VCaP (cell line): ENCODE measurements around the gene SLC25A29.
A peak's percentile ranks its signal among the peaks of the same experiment; 100 is the strongest.

Experiments used
- H3K27ac ChIP-seq: fragments of 450-650 bp; 2 replicates; pipeline ENCODE4 v1.5.1; 2017
- TF ChIP-seq, protein P1 (sequence below): fragments of 450-650 bp; conservative IDR thresholded peaks from 2 replicates; pipeline ENCODE4 v1.5.1; 2017; ENCODE audit warnings: mild to moderate bottlenecking, moderate library complexity

Gene SLC25A29

DNA sequence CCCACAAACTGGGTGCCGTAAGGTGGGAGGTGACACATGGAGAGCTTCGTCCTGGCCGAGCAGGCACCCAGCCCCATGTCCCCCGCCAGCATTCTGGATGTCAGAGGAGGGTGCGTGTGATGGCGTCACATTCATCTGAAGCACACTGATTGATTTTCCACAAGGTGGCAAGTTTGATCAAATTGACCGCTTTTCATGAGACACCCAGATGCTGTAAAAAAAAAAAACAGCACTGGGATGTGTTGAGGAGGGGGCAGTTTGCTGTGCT lies 24.2 kb downstream of the SLC25A29 start:
- peak overlapping the region; percentile 93 for H3K27ac ChIP-seq
- TF ChIP-seq, protein P1, sequence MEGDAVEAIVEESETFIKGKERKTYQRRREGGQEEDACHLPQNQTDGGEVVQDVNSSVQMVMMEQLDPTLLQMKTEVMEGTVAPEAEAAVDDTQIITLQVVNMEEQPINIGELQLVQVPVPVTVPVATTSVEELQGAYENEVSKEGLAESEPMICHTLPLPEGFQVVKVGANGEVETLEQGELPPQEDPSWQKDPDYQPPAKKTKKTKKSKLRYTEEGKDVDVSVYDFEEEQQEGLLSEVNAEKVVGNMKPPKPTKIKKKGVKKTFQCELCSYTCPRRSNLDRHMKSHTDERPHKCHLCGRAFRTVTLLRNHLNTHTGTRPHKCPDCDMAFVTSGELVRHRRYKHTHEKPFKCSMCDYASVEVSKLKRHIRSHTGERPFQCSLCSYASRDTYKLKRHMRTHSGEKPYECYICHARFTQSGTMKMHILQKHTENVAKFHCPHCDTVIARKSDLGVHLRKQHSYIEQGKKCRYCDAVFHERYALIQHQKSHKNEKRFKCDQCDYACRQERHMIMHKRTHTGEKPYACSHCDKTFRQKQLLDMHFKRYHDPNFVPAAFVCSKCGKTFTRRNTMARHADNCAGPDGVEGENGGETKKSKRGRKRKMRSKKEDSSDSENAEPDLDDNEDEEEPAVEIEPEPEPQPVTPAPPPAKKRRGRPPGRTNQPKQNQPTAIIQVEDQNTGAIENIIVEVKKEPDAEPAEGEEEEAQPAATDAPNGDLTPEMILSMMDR: no peak

DNA sequence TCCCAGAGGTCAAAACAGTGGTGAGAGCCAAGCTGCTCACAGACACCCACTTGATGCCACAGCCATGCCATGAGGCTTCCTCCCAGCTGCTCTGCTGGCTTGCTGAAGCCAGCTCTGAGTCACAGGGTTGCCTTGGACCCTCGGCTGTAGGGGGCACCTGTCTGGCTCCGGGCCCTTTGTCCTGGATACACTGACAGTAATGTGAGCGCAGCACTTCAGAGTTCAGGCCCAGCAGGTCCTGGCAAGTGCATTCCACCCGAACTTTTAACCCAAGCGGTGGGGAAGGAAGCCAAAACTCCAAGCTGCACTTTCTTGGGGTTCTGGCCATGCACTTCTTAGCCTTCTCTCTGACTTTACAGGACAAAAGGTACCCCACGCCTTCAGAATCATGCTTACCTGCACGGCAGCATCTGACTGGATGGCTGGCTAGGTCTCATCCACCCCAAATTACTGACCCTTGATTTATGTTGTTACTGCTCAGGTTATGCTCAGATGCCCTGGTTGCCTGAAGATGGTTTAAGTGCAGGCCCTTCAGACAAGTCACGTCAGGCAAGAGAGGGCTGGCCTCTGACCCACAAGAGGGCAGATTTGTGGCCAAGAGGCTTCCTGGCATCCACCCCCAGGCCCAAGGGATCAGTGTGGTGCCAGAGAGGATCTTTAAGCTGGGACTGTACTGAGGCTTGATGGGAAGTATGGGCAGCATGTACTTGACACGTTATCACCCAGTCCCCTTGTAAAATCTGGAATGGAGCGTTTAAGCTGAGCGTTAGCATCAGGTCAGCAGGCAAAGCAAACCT lies 24.8 kb downstream of the SLC25A29 start:
- H3K27ac ChIP-seq: peak overlapping the region; percentile 93; the same call in 1 of the 2 replicates
- TF ChIP-seq, protein P1: no peak

DNA sequence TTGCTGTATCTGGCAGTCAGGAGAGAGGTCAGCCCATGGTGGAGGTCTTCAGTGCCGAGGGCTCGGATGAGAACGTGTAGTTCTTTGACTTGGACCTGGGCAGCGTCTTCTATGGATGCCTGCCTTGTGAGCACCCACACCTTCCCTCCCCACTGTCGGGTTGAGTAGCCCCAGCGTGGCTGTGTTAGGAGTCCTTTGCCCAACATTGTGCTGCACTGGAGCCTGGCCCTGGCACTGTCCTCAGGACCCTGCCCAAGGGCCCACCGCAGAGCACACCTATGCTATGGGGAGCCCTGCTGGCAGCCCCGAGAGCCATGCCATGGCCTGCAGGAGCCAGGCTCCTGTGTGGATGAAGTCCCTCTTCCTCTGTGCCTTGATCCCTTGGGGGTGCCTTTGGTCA lies 26.7 kb downstream of the SLC25A29 start:
- TF ChIP-seq, protein P1: no peak
- H3K27ac ChIP-seq: peak overlapping the region; percentile 71

DNA sequence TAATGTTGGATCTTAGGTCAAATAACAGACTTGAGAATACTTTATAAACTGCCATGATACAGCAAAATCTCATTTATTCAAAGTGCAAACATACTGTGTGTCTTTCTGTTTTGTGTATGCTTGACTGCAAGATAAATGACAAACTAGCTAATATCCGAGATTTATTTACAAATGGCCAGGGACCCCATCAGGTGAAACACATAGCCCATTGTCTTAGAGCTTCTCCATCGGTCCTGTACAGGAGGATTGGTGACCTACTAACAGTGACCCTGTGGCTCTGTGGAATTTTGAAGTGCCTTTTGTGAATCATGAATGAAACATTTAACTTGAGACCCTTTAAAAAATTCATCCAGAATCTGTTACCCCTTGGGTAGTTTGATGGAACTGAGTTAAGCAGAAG lies 27.1 kb downstream of the SLC25A29 start:
- TF ChIP-seq, protein P1: peak; percentile 5; the same call in 1 of the 2 replicates
- H3K27ac ChIP-seq: peak overlapping the region; percentile 71

DNA sequence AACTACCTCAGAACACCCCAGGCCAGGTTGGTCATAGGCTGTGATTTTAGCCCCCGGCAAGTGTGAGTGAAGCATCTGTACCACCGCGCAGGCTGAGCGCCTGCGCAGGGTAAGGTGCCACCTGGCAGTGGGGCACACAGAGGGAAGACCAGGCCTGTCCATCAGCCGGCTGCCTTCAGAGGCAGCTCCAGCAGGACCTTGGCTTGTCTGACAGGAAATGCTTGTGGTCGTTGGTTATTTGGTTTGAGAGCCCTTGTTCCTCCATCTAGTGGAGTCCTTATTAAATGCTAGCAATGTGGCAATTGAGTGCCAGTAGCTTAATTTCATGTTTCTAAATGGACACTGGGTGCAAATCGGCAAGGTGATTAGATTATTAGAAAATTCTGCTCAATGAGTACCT lies 27.5 kb downstream of the SLC25A29 start:
- H3K27ac ChIP-seq: peak overlapping the region; percentile 71
- TF ChIP-seq, protein P1: peak; percentile 57

DNA sequence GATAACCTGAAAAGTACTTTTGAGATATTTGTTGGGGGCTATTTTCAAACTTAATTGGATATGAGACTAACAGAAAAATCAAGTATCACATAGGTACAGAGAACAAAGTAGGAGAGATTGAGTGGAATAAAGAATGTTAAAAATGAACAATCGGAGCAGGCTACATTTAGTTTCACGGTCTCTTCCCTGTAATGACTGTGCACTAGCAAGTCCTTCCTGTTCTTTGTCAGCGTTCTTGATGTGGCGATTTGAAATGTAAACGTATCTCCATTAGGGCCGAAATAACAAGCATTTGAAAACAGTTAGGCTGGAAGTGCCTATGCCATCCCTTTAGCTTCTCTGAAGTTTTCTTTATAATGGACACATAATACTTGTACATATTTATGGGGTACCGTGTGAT lies 31.0 kb downstream of the SLC25A29 start:
- H3K27ac ChIP-seq: no peak overlapping the region
- TF ChIP-seq, protein P1: no peak

DNA sequence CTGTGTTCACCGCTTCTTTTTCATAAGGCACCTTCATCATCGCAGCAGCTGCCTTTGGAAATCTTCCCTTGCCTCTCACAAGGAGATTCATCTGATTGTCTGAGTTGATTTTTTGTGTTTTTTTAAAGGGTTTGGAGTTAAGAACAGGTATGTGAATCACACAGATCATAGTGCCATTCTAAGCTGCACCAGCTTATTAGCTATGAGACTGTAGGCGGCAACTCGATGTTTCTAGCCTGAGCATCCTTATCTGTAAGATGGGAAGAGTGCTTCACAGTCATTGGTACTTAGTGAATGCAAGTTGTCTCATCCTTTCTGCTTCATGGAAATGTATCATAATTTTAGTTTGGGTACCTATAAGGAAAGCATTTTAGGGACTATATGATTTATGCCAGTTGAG lies 32.0 kb downstream of the SLC25A29 start:
- H3K27ac ChIP-seq: peak overlapping the region; percentile 78; the same call in 1 of the 2 replicates
- TF ChIP-seq, protein P1: no peak
